ENCODE data around the gene GPR52. TPM values are rescaled to one million over a fixed set of nuclear protein-coding genes. Genes with fewer than 3 reads are reported as not detected.

GPR52 gene
- polyA plus RNA-seq, 1 donor (not counting 4 experiments of a cell fraction or from before 2014, with no cell fraction given) = 0.16 TPM

GRCh38 chr1:174469052-174469451, 21.3 kb downstream of the GPR52 start:
- dilution Hi-C loops (cut with MboI; ENCODE audit: extremely low pct_ligation_motif_present, low sequenced_read_pairs) = no loop called here
- no peak for DNase-seq (ENCODE audit: low read depth, low spot score)
- no peaks in the 10 kb centered on the region for H4K20me1 ChIP-seq (ENCODE audit: control insufficient read depth, extremely low read depth, insufficient read depth, low read length)
- H3K4me2 ChIP-seq (ENCODE audit: control insufficient read depth, extremely low read depth, insufficient read depth, low read depth, low read length) = no peak overlapping the region
- no peak overlapping the region for H3K27ac ChIP-seq (ENCODE audit: control insufficient read depth, insufficient read depth, low read length)
- H3K4me1 ChIP-seq (ENCODE audit: control insufficient read depth, extremely low read depth, insufficient read depth, low read length) = no peaks in the 10 kb centered on the region
- no peak overlapping the region for H3K4me3 ChIP-seq (ENCODE audit: control insufficient read depth in 2 of 3, extremely low read depth in 1 of 3, insufficient read depth in 2 of 3, low read depth in 1 of 3, low read length in 3 of 3)
- H2AFZ ChIP-seq (ENCODE audit: control insufficient read depth, low read length) = no peak overlapping the region
- no peaks in the 10 kb centered on the region for H3K27me3 ChIP-seq (ENCODE audit: control insufficient read depth, extremely low read depth, insufficient read depth, low read length)
- no peak overlapping the region for H3K9ac ChIP-seq (ENCODE audit: control insufficient read depth, extremely low read depth, insufficient read depth, low read length)
- H3K9me1 ChIP-seq (ENCODE audit: control insufficient read depth, extremely low read depth, insufficient read depth, low read length) = no peaks in the 10 kb centered on the region
- H3K79me2 ChIP-seq (ENCODE audit: control insufficient read depth, insufficient read depth, low read length) = no peaks in the 10 kb centered on the region
- H3K9me3 ChIP-seq (ENCODE audit: control insufficient read depth, low read depth, low read length) = no peaks in the 10 kb centered on the region
- FAIRE-seq = no peak
- no peaks in the 10 kb centered on the region for H3K36me3 ChIP-seq (ENCODE audit: control insufficient read depth in 2 of 2, extremely low read depth in 1 of 2, insufficient read depth in 2 of 2, low read length in 2 of 2)
- TF ChIP-seq, protein P1, sequence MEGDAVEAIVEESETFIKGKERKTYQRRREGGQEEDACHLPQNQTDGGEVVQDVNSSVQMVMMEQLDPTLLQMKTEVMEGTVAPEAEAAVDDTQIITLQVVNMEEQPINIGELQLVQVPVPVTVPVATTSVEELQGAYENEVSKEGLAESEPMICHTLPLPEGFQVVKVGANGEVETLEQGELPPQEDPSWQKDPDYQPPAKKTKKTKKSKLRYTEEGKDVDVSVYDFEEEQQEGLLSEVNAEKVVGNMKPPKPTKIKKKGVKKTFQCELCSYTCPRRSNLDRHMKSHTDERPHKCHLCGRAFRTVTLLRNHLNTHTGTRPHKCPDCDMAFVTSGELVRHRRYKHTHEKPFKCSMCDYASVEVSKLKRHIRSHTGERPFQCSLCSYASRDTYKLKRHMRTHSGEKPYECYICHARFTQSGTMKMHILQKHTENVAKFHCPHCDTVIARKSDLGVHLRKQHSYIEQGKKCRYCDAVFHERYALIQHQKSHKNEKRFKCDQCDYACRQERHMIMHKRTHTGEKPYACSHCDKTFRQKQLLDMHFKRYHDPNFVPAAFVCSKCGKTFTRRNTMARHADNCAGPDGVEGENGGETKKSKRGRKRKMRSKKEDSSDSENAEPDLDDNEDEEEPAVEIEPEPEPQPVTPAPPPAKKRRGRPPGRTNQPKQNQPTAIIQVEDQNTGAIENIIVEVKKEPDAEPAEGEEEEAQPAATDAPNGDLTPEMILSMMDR (optimal IDR thresholded peaks at IDR 0.05 in 1 of 3, IDR thresholded peaks at IDR 0.05 in 1 of 3, conservative IDR thresholded peaks at IDR 0.05 in 1 of 3; ENCODE audit: extremely low read depth in 1 of 3, insufficient read depth in 2 of 3, low read length in 3 of 3) = no peak
- no peak for TF ChIP-seq EZH2 (IDR thresholded peaks at IDR 0.05; ENCODE audit: low read length)

DNA sequence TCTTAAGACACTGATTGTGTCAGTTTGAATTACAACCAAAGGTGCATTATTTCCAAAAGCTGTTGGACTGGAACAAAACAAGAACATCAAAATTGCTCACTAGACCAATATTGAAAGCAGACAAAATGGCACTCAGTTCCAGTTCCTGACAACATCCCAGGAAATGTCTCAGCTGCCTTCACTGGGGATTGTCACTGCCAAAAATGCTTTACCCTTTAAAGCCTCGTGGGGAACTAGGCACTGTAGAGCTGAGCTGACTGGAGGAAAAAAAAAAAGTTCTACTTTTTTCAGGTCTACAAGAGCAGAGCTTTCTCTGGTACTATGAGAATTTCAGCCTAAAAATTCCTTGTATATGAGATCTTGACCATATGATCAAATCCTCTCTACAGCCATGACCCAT, 21.9 kb downstream of the GPR52 start:
- Histone ChIP-seq H3K4me1 (ENCODE audit: control insufficient read depth, extremely low read depth, insufficient read depth, low read length) (no peaks in the 10 kb centered on the region), H3K79me2 (ENCODE audit: control insufficient read depth, insufficient read depth, low read length) (no peaks in the 10 kb centered on the region), H3K9ac (ENCODE audit: control insufficient read depth, extremely low read depth, insufficient read depth, low read length) (no peak overlapping the region), H3K9me1 (ENCODE audit: control insufficient read depth, extremely low read depth, insufficient read depth, low read length) (no peaks in the 10 kb centered on the region), H4K20me1 (ENCODE audit: control insufficient read depth, extremely low read depth, insufficient read depth, low read length) (no peaks in the 10 kb centered on the region), H2AFZ (ENCODE audit: control insufficient read depth, low read length) (no peak overlapping the region), H3K4me2 (ENCODE audit: control insufficient read depth, extremely low read depth, insufficient read depth, low read depth, low read length) (no peak overlapping the region), H3K27ac (ENCODE audit: control insufficient read depth, insufficient read depth, low read length) (no peak overlapping the region), H3K27me3 (ENCODE audit: control insufficient read depth, extremely low read depth, insufficient read depth, low read length) (no peaks in the 10 kb centered on the region), H3K9me3 (ENCODE audit: control insufficient read depth, low read depth, low read length) (no peaks in the 10 kb centered on the region), H3K36me3 (ENCODE audit: control insufficient read depth in 2 of 2, extremely low read depth in 1 of 2, insufficient read depth in 2 of 2, low read length in 2 of 2) (no peaks in the 10 kb centered on the region), H3K4me3 (ENCODE audit: control insufficient read depth in 2 of 3, extremely low read depth in 1 of 3, insufficient read depth in 2 of 3, low read depth in 1 of 3, low read length in 3 of 3) (no peak overlapping the region)
- TF ChIP-seq EZH2 (IDR thresholded peaks at IDR 0.05; ENCODE audit: low read length) = no peak
- TF ChIP-seq, protein P1 (optimal IDR thresholded peaks at IDR 0.05 in 1 of 3, IDR thresholded peaks at IDR 0.05 in 1 of 3, conservative IDR thresholded peaks at IDR 0.05 in 1 of 3; ENCODE audit: extremely low read depth in 1 of 3, insufficient read depth in 2 of 3, low read length in 3 of 3) = no peak
- FAIRE-seq (no peak), DNase-seq (ENCODE audit: low read depth, low spot score) (no peak)
- dilution Hi-C loops (cut with MboI; ENCODE audit: extremely low pct_ligation_motif_present, low sequenced_read_pairs) = no loop called here

Measured in keratinocyte (primary cell).